Cardiac atrium fibroblast (primary cell): ENCODE data around the gene SMYD2. TPM values are rescaled to one million over a fixed set of nuclear protein-coding genes. Genes with fewer than 3 reads are reported as not detected.

Source experiments
- total RNA-seq: library from RNA; depleted of rRNA; stranded (reverse); fragments of >200 nt; gene quantifications from 2 replicates; pipeline ENCODE4 v1.2.3, GENCODE V29; 2015

The SMYD2 gene, protein sequence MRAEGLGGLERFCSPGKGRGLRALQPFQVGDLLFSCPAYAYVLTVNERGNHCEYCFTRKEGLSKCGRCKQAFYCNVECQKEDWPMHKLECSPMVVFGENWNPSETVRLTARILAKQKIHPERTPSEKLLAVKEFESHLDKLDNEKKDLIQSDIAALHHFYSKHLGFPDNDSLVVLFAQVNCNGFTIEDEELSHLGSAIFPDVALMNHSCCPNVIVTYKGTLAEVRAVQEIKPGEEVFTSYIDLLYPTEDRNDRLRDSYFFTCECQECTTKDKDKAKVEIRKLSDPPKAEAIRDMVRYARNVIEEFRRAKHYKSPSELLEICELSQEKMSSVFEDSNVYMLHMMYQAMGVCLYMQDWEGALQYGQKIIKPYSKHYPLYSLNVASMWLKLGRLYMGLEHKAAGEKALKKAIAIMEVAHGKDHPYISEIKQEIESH
- total RNA-seq, result 24.4 and 31.6 TPM in 2 replicates

GRCh38 chr1:214281021-214281719 is at the start of gene SMYD2:
Gene SMYD2, plus strand, starts transcription at chr1:214281159. Its CDS starts 96 bp downstream, at chr1:214281255.

